Pons (tissue), 1 donor: Measurements from ENCODE around the gene CEP290.

ENCODE experiments used
- DNase-seq: peaks from one replicate; pipeline ENCODE4 v3.0.0-alpha.2; 2016; ENCODE audit warnings: low spot score

The CEP290 gene, protein sequence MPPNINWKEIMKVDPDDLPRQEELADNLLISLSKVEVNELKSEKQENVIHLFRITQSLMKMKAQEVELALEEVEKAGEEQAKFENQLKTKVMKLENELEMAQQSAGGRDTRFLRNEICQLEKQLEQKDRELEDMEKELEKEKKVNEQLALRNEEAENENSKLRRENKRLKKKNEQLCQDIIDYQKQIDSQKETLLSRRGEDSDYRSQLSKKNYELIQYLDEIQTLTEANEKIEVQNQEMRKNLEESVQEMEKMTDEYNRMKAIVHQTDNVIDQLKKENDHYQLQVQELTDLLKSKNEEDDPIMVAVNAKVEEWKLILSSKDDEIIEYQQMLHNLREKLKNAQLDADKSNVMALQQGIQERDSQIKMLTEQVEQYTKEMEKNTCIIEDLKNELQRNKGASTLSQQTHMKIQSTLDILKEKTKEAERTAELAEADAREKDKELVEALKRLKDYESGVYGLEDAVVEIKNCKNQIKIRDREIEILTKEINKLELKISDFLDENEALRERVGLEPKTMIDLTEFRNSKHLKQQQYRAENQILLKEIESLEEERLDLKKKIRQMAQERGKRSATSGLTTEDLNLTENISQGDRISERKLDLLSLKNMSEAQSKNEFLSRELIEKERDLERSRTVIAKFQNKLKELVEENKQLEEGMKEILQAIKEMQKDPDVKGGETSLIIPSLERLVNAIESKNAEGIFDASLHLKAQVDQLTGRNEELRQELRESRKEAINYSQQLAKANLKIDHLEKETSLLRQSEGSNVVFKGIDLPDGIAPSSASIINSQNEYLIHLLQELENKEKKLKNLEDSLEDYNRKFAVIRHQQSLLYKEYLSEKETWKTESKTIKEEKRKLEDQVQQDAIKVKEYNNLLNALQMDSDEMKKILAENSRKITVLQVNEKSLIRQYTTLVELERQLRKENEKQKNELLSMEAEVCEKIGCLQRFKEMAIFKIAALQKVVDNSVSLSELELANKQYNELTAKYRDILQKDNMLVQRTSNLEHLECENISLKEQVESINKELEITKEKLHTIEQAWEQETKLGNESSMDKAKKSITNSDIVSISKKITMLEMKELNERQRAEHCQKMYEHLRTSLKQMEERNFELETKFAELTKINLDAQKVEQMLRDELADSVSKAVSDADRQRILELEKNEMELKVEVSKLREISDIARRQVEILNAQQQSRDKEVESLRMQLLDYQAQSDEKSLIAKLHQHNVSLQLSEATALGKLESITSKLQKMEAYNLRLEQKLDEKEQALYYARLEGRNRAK (N-terminal part only)

DNA sequence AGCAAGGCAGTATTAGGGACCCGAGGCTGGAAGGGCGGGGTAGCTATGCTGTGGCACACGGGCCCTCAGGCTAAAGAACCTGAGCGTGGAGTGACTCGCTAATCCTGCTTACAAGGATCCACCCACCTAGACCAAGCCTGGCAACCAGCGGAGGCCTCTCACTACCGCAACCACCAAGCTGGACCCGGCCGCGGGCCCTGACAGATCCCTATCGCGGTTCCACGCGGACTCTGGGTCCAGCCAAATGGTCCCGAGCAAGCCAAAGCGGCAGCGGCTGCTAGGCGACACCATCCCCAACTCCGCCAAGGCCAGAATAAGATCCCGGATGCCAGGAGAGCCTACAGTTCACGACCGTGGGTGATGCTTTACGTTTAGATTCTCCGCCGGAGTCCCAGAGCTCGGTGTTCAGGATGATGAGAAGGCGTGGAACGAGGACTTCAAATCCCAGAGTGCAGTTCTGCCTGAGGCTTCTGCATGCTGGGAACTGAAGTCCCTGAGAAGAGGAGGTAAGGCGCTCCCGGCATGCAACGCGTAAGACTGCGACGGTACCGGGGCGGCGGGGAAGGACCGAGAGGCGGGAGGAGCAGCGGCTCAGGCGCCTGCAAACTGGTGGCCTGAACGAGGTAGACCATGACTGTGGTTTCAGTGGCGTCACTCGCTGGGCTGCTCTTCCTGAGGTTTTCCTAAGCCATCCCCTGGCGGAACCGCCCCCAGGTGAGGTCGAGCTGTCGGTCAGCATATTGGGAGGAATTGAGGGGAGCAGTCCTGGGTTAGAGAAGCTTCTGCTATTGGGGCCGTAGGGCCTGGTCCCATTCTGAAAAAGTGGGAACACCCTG is at the start of gene CEP290, which contains the start of gene TMTC3:
CEP290 (minus strand) TSS at position 315 of the 836 bp plus-strand sequence. CDS start 781 bp downstream, outside the sequence.
TMTC3 (plus strand) TSS at position 534 of the 836 bp plus-strand sequence. CDS start 6,009 bp downstream, outside the sequence.
- DNase-seq: peak; percentile 100

- no peak for DNase-seq
These were observed 46.3 kb upstream of the CEP290 start for GRCh38 chr12:88188180-88188579.

- no peak for DNase-seq
These were observed 45.7 kb upstream of the CEP290 start for GRCh38 chr12:88187571-88187970.

- no peak for DNase-seq
These were observed 44.1 kb upstream of the CEP290 start for GRCh38 chr12:88185988-88186387.

GRCh38 chr12:88185279-88185678 is 43.4 kb upstream of the CEP290 start:
- no peak for DNase-seq

DNA sequence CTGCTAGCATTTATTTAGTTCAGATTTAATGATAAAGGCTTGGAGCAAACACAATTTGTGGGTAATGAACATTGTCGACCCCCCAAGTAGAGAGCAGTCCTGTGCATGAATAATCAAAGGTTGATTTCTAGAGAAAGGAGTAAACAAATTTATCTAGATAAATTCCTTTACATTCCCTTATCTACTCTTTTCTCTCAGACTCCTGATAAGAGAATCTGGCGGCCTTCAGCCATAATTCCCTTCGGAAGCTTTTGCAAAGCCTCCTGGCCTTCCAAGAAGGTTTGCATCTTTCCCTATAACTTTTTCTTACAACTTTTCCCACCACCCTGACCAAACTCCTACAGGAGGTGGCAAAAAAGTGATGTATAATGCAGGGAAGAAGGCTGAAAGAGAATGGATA is 42.3 kb upstream of the CEP290 start:
- DNase-seq: no peak

GRCh38 chr12:88182416-88182815 is 40.5 kb upstream of the CEP290 start:
- DNase-seq: no peak

GRCh38 chr12:88181881-88182280 is 40.0 kb upstream of the CEP290 start:
- DNase-seq: no peak

DNA sequence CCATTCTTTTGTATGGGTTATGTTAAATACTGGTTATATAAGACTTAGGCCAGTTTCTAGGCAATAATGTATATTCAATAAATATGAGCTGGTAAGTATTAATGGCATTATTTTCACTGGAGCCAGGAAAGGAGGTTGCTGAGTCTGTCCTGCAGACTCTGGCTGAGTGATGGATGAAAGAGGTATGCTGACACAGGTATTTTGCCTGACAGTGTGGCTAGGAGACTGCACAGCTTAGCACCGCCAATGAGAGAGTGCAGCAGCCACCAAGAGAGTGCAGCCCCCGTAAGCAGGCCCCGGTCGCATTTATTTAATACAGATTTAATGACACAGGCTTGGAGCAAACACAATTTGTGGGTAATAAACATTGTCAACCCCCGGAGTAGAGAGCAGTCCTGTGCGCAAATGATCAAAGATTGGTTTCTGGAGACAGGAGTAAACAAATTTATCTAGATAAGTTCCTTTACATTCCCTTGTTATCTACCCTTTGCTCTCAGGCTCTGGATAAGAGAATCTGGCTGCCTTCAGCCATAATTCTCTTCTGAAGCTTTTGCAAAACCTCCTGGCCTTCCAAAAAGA is 37.6 kb upstream of the CEP290 start:
- DNase-seq: no peak

DNA sequence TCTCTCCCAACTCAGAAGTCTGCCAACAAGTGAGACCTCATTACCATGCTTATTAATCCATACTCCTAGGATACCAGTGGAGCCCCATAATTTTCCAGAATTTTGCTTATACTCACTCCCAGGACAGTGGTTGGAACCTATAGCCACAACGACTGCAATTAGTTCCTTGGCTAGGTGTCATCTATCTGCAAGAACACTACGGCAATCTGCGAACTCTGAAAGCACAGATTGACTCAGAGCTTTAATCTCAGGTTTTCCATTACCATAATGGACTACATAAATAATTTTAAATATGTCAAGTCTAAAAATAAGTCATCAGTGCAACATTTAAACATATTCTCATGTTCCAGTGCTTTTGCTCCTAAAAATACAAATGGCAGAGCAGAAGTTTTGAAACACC is 33.7 kb upstream of the CEP290 start:
- DNase-seq: no peak

GRCh38 chr12:88172844-88173407 is 31.0 kb upstream of the CEP290 start:
- DNase-seq: no peak

DNA sequence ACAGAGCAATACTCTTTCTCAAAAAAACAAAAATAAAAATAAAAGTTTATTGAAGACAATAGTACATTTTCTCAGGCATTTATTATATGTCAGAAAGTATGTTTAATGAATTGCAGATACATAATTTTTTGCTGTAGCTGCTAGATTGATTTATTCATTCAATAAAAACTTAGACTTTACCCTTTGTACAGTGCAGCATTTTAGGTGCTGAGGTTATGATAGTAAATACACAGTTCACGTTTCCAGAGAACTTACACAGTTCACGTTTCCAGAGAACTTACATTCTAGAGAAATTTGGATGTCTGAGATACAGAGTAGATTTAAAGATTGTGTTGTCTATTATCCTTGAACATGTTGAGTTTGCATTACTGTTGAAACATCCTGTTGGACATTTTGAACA is 25.5 kb upstream of the CEP290 start:
- DNase-seq: no peak

GRCh38 chr12:88166179-88166578 is 24.3 kb upstream of the CEP290 start:
- DNase-seq: no peak

GRCh38 chr12:88163371-88163770 is 21.5 kb upstream of the CEP290 start:
- no peak for DNase-seq

GRCh38 chr12:88156075-88156654 is 14.3 kb upstream of the CEP290 start:
- no peak for DNase-seq

DNA sequence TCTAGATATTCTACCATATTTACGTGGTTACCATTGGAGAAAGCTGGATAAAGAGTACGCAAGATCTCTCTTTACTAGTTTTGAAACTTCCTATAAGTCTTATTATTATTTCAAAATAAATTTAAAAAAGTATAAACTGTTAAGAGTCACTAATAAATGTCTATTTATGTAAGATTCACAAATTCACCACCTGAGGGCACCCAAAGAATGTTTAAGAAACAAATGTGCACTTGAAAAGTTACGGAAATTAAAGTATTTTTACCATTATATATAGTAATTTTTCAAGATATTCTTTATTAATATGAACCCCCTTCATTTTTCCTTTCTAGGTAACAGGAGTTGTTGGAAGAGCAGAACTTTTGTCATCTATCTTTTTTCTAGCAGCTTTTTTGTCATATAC is 12.1 kb upstream of the CEP290 start:
- DNase-seq: no peak

DNA sequence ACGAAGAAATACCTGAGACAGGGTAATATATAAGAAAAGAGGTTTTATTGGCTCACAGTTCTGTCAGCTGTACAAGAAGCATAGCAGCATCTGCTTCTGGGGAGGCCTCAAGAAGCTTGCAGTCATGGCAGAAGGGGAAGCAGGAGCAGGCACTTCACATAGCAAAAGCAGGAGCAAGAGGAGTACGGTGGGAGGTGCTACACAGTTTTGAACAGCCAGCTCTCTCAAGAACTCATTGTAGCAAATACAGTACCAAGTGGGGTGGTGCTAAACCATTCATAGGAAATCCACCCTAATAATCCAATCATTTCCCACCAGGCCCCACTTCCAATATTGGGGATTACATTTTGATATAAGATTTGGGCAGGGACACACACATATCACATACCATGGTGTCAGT is 8.2 kb upstream of the CEP290 start:
- DNase-seq: no peak

DNA sequence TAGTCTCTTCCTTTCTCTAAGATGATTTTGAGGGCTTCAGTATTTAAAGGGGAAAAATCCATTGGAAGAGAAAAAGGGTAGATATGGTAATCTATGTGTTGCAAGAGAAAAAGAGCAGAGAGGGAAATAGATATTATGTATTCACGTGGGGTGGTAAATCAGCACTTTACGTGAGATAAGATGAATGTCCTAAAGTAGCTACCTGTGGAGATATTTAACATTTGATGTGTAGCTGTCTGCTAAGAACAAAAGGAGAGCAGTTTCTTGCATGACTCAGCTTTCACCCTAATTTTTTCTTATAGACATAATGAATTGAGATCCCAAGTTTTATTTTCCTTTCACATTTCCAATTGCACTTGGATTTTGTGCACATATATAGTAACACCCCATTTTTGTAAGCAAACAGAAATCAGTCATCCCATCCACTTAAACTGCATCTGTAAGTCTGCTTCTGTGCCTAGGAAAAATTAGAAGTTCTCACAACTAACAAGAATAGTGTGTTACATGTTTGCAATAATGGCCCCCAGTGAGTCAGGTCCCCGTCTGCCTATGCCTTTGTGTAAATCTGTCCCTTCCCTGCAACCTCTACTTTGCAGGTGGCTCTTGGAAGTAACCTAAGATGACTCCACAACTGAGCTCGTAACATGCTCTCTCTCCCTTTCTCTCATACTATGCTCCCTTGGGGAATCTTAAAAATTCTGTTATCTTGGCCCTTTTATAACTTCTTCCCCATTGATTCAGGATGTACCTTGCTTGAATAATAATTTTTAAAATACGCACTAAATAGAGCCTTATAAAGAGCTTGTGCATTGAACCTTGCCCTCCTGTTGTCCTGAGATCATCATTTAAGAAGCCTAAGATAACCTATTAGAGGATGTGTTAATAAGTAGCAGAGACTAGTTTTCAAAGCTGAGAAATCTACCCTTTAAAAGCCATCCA is 3.9 kb upstream of the CEP290 start:
- DNase-seq: no peak
